Measurements from ENCODE around the gene QRICH1.
"Not testable (repeated sequence)": the region's sequence is repeated elsewhere in the genome, so short reads cannot be mapped to it uniquely, and the experiment has no call there.

QRICH1 gene

DNA sequence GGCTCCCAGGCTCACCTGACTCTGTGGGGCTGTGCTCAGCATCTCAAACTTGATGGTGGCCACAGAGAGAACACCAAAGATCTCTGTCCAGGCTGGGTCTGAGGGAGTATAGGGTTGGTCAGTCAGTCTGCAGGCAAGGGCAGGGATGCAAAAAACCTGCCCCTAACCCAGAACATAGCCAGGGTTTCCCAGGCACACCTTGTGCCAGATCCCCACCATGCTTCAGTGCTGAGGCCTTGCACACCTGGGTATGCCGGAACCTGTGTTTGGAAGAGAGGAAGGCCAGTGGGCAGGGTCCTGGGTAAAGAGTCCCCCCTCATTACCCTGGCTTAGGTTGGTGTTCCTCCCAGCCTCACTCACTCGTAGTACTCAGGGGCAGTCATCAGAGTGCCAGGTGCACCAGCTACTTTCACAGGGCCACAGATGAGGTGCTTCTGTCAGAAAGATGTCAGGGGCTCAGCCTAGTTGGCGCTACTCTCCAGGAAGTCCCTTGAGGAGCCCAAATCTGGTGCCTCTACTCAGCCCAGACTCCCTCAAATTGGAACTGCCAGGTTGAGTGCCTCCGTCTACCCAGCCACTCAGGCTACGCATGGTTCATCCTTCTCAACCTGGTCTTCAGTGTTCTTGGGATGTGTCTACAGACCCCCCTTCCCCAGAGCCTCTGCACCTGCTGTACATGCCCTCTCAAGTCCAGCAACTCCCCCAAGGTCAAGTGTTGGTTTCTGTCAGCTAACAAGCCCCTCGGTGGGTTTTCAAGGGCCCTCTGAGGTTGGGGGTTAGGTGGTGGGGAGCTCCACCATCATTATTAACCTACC lies 77.2 kb downstream of the QRICH1 start:
- no peak for DNase-seq

DNA sequence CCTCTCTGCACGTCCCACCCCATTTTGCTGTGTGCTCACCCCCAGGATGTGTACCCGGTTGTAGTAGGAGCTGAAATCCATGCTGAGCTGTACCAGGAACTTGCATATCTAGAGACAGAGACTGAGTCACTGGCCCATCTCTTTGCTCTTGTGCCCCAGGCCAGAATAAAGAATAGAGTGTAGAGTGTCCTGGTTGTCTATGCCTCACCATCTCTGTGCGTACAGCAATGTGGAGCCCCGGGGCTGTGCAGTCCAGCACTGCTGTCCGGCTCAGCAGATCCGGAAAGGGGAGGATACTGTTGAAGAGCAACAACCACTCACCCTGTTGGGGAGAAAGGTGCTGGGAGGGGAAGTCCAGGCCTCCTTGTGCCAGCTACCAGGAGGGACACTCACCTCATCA lies 78.1 kb downstream of the QRICH1 start:
- DNase-seq, result no peak

DNA sequence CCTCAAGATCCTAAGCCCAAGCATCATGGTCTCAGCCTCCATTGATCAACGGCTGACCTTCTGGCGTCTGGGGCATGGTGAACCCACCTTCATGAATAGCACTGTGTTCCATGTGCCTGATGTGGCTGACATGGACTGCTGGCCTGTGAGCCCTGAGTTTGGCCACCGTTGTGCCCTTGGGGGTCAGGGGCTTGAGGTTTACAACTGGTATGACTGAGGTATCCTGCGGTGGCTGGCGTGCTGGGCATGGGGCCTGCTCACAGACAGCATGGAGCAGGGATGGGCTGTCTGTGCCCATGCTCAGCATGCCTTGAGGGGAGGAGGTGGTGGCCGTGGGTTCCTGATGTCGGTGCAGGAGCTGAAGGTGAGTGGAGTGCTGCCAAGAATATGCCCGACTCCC lies 78.8 kb downstream of the QRICH1 start:
- no peak for DNase-seq

DNA sequence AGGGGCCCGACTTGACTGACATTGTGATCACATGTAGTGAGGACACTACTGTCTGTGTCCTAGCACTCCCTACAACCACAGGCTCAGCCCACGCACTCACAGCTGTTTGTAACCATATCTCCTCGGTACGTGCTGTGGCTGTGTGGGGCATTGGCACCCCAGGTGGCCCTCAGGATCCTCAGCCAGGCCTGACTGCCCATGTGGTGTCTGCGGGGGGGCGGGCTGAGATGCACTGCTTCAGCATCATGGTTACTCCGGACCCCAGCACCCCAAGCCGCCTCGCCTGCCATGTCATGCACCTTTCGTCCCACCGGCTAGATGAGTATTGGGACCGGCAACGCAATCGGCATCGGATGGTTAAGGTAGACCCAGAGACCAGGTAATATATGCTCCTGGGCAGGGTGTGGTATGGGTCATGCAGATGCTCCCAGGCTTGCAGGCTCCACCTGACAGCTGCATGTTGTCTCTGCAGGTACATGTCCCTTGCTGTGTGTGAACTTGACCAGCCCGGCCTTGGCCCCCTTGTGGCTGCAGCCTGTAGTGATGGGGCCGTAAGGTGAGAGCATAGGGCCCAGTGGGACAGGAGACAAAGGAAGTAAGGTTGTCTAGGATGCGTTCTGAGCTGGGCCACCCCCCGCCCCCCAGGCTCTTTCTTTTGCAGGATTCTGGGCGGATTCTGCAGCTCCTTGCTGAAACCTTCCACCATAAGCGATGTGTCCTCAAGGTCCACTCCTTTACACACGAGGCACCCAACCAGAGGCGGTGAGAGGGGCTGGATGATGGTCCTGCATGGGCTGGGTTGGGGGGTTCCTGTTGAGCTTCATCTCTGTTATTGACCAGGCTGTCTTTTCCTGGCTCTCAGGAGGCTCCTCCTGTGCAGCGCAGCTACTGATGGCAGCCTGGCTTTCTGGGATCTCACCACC lies 79.9 kb downstream of the QRICH1 start:
- no peak for DNase-seq

DNA sequence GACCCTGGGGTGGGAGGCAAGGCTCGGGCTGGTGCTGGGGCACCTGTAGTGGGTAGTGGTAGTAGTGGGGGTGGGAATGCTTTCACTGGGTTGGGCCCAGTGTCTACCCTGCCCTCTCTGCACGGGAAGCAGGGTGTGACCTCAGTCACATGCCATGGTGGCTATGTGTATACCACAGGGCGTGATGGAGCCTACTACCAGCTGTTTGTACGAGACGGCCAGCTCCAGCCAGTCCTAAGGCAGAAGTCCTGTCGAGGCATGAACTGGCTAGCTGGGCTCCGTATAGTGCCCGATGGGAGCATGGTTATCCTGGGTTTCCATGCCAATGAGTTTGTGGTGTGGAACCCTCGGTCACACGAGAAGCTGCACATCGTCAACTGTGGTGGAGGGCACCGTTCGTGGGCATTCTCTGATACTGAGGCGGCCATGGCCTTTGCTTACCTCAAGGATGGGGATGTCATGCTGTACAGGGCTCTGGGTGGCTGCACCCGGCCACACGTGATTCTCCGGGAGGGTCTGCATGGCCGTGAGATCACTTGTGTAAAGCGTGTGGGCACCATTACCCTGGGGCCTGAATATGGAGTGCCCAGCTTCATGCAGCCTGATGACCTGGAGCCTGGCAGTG lies 80.6 kb downstream of the QRICH1 start:
- no peak for DNase-seq

DNA sequence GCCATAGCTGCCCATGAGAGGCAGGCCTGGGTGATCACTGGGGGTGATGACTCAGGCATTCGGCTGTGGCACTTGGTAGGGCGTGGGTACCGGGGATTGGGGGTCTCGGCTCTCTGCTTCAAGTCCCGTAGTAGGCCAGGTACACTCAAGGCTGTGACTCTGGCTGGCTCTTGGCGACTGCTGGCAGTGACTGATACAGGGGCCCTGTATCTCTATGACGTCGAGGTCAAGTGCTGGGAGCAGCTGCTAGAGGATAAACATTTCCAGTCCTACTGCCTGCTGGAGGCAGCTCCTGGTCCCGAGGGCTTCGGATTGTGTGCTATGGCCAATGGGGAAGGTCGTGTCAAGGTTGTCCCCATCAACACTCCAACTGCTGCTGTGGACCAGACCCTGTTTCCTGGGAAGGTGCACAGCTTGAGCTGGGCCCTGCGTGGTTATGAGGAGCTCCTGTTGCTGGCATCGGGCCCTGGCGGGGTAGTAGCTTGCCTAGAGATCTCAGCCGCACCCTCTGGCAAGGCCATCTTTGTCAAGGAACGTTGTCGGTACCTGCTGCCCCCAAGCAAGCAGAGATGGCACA lies 81.3 kb downstream of the QRICH1 start:
- no peak for DNase-seq

DNA sequence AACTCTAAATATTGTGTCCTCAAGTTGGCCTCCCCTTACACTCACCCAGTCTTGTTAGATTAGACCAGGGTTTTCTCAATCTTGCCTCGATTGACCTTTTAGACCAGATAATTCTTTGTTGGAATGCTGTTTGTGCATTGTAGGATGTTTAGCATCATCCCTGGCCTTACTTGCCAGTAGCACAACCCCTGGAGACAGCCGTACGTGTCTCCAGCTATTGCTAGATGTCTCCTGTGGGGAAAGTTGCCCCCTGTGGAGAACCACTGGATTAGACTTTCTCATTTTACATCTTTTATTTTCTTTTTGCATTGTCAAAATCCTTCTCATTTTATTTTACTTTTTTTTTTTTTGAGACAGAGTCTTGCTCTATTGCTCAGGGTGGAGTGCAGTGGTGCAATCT lies 84.5 kb downstream of the QRICH1 start:
- no peak for DNase-seq

DNA sequence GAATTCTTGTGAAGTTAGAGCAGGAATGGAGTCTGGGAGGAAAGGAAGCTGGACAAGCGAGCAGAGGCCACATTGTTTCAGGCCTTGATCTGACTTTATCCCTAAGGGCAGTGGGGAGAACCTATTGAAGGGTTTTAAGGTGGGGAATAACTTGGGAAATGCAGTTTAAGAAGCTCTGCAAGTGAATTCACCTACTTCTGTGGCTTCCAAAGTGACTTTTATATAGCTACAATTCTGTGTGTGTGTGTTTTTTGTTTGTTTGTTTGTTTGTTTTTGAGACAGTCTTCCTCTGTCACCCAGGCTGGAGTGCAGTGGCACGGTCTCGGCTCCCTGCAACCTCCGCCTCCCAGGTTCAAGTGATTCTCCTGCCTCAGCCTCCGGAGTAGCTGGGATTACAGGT lies 85.2 kb downstream of the QRICH1 start:
- not testable (repeated sequence) for DNase-seq

DNA sequence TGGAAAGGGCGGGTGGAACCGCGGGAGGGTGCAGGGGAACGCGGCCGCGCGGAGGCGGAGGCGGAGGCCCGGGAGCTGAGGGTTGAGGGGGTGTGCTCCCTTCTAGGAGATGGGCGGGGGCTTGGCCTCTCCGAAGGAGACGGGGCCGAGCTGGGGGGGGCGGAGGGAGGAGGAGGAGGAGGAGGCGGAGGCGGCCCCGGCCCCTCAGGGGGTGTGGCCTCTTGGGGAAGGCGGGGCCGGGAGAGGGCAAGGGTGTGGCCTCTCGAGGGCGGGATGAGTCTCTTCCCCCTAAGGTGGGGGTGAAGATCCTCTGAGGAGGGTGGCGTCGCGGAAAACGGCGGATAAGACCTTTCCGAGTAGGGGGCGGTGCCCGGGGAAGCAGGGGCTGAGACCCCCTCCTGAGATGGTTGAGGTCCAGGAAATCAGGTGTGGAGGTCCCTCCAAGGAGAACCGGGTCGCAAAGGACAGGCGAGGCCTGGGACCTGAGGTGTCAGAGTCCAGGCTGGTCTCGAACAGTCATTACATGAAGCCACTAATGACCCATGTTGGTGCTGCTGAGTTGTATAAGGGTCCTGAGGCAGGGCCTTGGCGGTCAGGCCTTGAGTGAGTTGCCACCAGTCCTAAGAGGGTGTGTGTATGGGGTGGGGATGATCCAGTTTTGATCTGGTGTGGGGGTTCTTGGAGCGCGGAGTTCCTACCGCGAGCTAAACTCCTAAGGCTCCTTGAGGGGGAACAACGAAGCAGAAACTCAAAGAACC lies 85.9 kb downstream of the QRICH1 start:
- no peak for DNase-seq

DNA sequence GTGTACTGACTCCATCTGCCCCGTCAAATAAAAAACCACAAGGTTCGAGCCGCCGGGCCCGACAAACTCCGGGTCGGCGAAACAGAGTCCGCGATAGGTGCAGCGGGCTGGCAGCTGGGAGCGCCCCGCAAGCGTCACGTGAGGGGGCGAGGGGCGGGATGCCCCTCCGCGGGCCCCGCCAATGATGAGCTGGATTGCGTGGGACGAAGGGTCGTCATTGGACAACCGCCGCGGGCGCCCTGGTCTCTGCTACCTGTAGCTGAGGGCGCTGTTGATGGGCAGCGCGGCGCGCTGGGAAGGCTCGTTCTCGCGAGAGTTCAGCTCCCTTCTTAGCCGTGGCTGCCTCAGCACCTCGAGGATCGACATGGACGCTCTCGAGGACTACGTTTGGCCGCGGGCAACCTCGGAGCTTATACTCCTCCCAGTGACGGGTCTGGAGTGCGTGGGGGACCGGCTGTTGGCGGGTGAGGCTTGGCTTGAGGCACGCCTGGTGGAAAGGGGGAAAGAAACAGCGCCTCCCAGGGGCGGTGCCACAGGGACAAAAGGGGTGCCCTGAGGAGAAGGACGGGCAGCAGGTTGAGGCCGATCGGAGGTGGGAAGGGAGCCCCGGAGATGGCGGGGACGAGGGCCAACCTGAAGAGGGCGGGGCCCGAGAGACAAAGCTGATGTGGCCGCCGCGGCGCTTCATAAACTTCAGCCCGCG lies 86.7 kb downstream of the QRICH1 start, which contains the start of gene WDR6:
Gene WDR6, plus strand, starts transcription at position 324 of the 703 bp plus-strand sequence. Its CDS starts 41 bp downstream, at position 365.
- DNase-seq, result peak; percentile 86

DNA sequence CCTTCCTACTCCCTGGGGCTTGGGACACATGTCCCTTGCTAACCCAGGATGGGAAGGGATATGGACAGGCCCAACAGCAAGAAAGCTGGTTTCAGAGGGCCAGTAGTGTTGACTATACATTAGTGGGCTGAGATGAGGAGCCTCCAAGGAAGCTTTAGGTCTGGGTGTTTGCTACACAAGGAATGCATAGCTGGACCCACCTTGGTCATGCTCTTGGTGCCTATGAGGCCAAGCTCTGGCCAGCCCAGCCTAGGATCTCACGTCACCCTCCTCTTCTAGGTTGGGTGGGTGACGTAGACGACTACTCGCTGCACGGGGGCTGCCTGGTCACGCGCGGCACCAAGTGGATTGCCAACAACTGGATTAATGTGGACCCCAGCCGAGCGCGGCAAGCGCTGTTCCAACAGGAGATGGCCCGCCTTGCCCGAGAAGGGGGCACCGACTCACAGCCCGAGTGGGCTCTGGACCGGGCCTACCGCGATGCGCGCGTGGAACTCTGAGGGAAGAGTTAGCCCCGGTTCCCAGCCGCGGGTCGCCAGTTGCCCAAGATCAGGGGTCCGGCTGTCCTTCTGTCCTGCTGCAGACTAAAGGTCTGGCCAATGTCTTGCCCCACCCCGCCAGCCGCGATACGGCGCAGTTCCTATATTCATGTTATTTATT lies 87.3 kb downstream of the QRICH1 start:
- no peak for DNase-seq

DNA sequence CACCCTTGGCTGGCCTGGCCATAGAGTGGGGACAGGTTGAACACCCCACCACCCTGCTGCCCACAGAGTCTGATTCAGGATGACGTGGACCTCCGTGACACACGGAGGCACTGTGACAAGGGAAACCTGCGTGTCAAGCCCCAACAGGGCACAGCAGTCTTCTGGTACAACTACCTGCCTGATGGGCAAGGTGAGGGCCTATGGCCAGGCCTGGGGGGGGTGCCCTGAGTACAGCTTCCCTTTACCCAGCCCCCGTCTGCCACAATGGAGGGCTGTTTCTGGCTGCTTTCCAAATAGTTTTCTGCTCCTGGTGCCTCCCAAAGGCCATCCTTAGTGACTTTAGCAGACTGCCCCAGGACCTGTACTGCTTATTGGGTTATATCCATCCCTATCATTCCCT lies 87.9 kb downstream of the QRICH1 start:
- no peak for DNase-seq

DNA sequence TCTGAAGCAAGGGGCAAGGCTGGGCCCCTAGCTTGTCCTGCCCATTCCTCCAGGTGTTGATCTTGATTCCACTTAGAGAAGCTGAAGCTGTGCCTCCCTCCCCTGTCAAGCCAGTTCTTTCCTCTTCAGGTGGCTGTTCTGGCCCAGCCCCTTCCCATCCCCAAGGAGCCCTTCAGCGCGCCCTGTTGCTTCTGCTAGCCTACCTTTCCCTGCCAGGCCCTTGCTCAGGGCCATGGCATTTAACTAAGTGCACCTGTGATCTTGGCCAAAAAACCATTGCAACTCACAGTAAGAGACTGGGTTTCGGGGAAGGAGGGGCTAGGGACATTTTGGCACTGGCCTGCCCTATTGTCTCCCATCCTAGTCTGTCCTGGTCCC lies 88.6 kb downstream of the QRICH1 start:
- DNase-seq, result no peak

DNA sequence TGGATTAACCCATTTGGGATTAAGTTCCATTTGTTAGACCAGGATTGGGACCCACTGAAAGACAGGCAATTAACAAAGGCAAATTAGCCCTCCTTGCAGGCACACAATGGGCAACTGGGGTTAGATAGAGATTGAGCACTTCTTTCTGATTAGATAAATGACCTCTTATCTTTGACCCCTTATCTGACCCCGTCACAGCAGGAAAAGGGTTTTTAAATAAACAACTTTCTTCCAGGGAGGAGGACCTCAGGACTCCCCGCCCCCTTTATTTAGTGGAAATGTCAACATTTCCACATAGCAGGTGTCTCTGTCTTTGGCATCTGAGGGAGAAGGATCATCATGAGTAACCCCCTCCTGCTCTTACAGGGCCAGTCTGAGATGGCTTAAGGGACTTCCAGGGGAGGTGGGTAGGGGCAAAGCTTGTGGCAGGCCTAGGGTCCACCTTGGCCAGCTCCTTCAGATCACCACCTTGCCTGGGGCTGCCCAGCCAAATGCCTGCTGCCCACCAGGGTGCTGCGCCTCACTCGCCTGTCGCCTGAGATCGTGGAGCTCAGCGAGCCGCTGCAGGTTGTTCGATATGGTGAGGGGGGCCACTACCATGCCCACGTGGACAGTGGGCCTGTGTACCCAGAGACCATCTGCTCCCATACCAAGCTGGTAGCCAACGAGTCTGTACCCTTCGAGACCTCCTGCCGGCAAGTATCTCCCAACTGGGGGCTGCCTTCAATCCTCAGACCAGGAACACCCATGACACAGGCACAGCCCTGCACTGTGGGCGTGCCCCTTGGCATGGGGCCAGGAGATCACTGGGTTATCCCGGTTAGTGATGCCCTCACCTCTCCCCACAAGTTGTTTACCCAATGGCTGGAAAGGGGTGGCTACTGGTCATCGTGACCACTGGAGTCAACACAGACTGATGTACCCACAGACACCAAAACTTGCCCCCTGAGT lies 89.2 kb downstream of the QRICH1 start:
- no peak for DNase-seq

DNA sequence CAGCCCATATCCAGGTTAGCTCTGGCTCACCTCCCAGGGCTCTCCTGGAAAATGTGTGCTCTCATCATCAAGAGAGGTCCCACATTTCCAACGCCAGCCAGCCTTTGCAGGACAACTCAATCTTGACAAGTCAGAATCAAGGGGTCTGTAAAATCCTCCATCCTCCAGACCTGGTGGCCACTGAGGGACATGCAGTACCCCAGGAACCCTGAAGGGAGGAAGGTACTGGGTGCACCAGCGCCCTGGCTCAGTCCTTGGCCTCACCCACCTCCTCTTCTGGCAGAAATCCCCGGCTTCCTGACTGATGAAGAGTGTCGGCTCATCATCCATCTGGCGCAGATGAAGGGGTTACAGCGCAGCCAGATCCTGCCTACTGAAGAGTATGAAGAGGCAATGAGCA lies 92.7 kb downstream of the QRICH1 start:
- DNase-seq, result no peak

DNA sequence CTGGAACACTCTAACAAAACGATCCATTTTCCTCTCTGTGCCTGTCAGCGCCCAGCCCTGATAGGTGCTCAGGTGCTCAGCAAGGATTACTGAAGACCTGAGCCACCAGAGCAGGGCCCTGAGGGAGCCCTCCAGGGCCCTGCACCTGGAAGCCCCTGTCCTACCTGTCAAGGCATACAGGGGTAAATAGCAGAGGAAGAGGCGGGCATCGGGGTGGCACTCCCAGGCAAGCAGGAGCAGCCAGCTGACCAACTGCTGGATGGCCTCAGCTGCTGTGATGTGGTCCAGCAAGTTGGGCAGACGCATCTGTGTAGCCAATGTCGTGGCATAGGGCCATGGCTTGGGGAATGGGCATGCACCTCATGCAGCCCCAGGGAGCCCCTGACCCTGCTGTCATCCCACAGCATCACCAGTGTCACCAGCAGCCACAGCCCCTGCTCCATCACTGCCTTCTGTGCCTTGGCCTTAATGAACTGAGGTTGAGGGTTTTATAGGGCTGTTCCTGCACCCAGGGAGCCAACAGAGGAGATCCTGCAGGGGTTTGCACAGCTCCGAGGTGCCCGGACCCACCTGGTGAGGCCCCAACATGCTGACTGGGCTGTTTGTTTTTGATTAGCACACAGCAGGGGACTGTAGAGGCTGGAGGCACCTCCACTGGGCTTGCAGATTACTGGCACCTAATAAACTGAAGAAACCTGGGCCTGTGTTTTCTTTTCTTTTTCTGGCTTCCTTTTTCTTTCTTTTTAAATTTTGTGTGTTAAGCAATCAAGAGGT lies 94.6 kb downstream of the QRICH1 start:
- no peak for DNase-seq

DNA sequence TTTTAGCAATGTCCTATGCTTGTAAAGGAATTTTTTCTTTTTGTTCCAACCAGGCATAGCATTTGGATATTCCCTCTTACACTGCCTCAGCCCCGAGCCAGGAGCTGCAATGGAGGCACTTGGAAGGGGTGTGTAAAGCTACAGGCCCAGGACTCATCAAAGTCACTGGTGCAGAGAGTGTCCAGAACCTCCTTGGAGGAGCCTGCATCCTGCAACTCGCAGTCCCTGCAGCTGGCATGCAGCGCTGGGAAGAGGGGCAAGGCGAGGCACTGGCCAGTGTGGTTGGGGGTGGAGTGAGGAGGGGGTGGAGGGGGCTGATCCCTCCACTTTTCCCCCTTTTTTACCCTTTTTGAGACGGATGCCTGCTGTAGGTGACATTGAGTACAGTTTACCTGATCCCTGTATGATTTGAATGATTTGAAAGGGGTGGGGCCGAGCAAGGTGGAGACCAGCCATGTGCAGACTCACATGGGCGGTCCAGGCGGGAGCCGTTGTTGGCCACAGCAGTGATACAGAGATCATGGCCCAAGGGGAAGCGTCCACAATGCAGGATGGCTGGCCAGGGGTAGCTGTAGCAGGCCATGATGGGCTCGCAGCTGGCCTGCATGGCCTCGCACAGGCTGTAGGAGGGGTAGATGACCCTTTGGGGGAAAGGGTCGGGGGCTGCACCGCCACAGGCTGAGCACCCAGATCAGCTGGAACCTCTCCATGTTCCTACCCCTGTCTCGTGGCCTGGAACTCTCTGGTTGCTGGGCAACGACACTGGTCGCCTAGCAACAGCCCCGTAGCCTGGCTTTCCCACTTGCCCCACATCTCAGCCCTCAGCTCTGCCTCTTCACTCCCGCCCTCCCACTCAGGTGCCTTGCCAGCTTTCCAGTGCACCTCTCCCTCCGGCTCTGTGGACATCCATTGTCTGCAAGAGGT lies 95.9 kb downstream of the QRICH1 start:
- no peak for DNase-seq

DNA sequence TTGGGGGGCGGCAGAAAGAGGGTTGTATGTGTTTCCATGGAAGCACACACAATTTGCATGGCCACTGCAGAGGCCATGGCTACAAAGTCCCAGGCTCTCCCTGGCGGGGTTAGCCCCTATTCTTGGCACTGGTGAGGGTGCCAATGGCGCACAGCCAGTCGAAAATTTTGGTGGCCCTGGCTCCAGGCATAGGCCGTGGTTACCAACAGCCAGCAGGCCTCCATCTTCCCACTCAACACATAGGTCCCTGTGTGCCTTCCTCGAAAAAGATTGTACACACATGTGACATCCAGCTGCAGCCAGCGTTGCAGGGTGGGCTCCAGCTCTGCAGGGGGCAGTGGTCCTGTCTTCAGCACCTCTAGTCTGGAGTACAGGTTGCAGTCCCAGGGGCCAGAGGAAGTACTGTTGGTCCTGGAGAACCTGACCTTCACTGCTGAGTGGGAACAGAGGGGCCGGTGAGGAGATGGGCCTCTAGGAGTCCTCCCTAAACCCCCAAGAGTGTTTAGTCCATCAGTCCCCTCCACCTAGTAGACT lies 96.7 kb downstream of the QRICH1 start:
- no peak for DNase-seq

Data from NCI-H2107 (cell line).